GM12878 (cell line): ENCODE measurements around the gene GALNT9. TPM values are rescaled to one million over a fixed set of nuclear protein-coding genes. Genes with fewer than 3 reads are reported as not detected.

Experiments used
- NFYA ChIP-seq: IDR thresholded peaks from 2 replicates; pipeline ENCODE4 v1.6.1; 2011; ENCODE audit warnings: low read depth, mild to moderate bottlenecking, low read length, improper control_type of control experiment, borderline replicate concordance
- SP1 ChIP-seq: IDR thresholded peaks from one replicate; pipeline ENCODE4 v1.6.1; 2011; ENCODE audit warnings: low read depth, low read length
- ZBED1 ChIP-seq: IDR thresholded peaks from 2 replicates; pipeline ENCODE4 v1.6.1; 2016; ENCODE audit warnings: borderline replicate concordance
- polyA plus RNA-seq, 11 experiments: library from polyadenylated mRNA; depleted of rRNA in 4 of 11; unstranded in 6 of 11; stranded (reverse) in 5 of 11; fragments of >200 nt; fragmentation: Nextera tagmentation in 4 of 11; fragmentation: Illumina TruSeq in 1 of 11; extraction: Ambion mirVana in 4 of 11; extraction: Trizol in 1 of 11; gene quantifications; 1 replicate in 1 of 11; 2 replicates in 10 of 11; pipeline versions ENCODE4 v1.2.1 to v1.2.3, GENCODE V29; 2011 to 2016; ENCODE audit warnings: inconsistent platforms in 2 of 11, missing spikeins in 2 of 11, low read depth in 1 of 11
- total RNA-seq, 4 experiments: library from RNA; depleted of rRNA in 3 of 4; stranded (reverse); fragments of >200 nt in 3 of 4; fragmentation: Illumina TruSeq in 1 of 4; extraction: Trizol in 1 of 4; gene quantifications; 2 replicates each; pipeline versions ENCODE4 v1.2.1 to v1.2.3, GENCODE V29; 2013 to 2021
- TF ChIP-seq, protein P1 (sequence below): fragments of 150-350 bp; IDR thresholded peaks from 2 replicates; pipeline ENCODE4 v1.6.1; 2014; ENCODE audit warnings: mild to moderate bottlenecking, low read depth, low read length
- TF ChIP-seq, protein P2 (sequence below): fragments of 450-650 bp; IDR thresholded peaks from 2 replicates; pipeline ENCODE4 v1.6.1; 2017; ENCODE audit warnings: borderline replicate concordance
- TF ChIP-seq, protein P3 (sequence below): fragments of 150-350 bp; IDR thresholded peaks from 2 replicates; pipeline ENCODE4 v1.6.1; 2016; ENCODE audit warnings: low read depth, low read length

Gene GALNT9
- total and polyA plus RNA-seq, 10 of the 15 experiments (the other 5 are each of a cell fraction or from before 2014, with no cell fraction given), result 0.04 TPM; not detected in 9

DNA sequence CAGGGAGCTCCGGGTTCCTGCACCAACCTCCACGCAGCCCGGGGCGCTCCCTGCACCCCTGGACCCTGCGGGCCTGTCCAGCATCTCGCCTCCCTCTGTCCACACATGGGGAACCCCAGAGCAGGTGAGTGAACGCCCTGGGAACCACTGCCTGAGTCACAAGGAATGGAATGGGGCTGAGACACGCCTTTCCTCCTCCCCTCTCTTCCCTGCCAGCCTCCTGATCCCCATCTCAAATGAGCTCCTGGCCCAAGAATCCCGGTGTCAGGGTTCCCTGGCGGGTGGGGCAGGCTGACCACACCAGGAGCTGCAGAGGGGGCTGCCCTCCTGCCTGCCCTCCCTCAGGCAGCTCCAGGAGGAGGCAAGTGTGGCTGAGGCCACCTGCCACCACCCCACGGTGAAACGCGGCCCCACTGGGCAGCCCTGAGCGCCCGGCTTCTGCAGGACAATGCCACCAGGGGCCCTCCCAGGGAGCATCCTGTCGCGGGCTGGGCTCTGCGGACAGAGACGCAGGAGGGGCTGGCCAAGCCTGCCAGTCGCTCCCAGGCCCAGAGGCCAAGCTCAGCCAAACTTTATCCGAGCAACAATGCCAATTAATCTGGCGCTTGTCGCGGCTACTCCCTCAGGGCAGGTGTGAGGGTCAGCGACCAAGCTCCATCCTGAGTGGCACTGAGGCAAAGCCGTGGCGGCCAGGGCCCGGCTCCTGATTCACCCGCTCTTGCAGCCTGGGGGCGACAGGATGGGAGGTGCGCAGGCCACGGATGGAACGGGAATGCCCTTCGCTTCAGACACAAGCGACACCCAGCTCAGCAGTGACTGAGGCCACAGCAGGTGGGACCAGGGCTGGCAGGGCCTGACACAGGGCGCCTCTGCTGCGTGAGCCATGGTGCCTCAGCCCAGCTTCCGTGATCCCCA is 44.3 kb downstream of the GALNT9 start (continued):
- TF ChIP-seq, protein P1, sequence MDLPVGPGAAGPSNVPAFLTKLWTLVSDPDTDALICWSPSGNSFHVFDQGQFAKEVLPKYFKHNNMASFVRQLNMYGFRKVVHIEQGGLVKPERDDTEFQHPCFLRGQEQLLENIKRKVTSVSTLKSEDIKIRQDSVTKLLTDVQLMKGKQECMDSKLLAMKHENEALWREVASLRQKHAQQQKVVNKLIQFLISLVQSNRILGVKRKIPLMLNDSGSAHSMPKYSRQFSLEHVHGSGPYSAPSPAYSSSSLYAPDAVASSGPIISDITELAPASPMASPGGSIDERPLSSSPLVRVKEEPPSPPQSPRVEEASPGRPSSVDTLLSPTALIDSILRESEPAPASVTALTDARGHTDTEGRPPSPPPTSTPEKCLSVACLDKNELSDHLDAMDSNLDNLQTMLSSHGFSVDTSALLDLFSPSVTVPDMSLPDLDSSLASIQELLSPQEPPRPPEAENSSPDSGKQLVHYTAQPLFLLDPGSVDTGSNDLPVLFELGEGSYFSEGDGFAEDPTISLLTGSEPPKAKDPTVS, result no peak
- TF ChIP-seq ZBED1 (no peak), SP1 (no peak), NFYA (no peak)
- TF ChIP-seq, protein P2, sequence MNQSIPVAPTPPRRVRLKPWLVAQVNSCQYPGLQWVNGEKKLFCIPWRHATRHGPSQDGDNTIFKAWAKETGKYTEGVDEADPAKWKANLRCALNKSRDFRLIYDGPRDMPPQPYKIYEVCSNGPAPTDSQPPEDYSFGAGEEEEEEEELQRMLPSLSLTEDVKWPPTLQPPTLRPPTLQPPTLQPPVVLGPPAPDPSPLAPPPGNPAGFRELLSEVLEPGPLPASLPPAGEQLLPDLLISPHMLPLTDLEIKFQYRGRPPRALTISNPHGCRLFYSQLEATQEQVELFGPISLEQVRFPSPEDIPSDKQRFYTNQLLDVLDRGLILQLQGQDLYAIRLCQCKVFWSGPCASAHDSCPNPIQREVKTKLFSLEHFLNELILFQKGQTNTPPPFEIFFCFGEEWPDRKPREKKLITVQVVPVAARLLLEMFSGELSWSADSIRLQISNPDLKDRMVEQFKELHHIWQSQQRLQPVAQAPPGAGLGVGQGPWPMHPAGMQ, result no peak
- TF ChIP-seq, protein P3, sequence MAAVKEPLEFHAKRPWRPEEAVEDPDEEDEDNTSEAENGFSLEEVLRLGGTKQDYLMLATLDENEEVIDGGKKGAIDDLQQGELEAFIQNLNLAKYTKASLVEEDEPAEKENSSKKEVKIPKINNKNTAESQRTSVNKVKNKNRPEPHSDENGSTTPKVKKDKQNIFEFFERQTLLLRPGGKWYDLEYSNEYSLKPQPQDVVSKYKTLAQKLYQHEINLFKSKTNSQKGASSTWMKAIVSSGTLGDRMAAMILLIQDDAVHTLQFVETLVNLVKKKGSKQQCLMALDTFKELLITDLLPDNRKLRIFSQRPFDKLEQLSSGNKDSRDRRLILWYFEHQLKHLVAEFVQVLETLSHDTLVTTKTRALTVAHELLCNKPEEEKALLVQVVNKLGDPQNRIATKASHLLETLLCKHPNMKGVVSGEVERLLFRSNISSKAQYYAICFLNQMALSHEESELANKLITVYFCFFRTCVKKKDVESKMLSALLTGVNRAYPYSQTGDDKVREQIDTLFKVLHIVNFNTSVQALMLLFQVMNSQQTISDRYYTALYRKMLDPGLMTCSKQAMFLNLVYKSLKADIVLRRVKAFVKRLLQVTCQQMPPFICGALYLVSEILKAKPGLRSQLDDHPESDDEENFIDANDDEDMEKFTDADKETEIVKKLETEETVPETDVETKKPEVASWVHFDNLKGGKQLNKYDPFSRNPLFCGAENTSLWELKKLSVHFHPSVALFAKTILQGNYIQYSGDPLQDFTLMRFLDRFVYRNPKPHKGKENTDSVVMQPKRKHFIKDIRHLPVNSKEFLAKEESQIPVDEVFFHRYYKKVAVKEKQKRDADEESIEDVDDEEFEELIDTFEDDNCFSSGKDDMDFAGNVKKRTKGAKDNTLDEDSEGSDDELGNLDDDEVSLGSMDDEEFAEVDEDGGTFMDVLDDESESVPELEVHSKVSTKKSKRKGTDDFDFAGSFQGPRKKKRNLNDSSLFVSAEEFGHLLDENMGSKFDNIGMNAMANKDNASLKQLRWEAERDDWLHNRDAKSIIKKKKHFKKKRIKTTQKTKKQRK, result no peak
